Stimulated activated CD8-positive, alpha-beta memory T cell treated with anti-CD3 and anti-CD28 coated beads, Interleukin-4, amount 100 ng/mL, for 24 hours (primary cell): ENCODE measurements around the gene CAMTA1.

Source experiments
- DNase-seq: peaks from one replicate; pipeline ENCODE4 v3.0.0-alpha.2; 2020; ENCODE audit warnings: low read depth

Gene CAMTA1

DNA sequence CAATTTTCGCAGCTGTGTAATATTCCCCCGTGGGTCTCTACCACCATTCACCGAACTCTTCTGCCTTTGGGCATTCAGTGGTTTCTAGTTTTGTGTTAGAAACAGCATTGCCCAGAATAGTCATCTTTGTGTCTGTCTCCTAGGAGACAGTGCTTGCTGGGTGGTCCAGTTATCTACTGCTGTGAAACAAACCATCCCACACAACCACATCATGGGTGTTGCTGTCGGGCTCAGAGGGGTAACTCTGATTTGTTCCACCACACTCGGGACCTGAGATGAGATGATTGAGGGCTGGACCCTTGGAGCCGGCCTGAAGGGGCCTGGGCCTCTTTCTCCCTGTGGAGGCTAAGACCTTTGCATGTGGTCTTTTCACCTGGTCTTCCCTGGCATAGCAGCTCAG, 558.6 kb downstream of the CAMTA1 start:
- DNase-seq = no peak

DNA sequence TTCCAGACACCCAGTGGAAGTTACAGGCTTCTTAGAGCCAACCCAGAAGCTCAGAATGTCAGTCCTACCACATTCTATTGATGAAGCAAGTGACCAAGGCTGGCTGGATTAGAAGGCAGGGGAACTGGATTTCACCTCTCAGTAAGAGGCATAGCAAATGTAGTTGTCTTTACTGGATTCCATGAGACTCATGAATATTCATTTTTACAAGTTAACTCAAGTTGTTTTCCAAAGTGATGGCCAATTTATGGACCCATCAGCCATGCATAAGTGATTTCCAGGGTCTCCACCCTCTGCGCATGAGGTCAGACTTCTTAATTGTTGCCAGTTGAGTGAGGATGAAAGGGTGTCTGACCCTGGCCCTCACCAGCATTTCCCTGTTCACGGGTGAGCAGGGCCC, 559.0 kb downstream of the CAMTA1 start:
- DNase-seq = no peak

DNA sequence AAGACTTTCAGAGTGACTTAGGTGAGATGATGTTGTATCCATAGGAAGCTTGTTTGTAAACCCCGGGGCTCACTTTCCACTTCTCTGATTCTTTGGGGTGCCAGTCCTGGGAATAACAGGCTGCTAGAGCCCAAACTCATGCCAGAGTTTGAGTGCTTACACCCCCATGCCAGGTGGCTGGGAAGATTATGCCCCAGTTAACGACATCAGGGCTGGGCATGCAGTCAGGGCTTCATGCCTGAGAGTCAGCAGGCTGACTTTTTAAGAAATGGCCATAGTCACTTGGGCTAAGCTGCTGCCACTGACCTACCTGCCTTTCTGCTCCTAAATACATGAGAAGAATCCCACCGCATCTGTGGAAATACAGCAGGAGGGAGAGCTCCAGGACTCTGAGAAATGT, 560.3 kb downstream of the CAMTA1 start:
- no peak for DNase-seq

DNA sequence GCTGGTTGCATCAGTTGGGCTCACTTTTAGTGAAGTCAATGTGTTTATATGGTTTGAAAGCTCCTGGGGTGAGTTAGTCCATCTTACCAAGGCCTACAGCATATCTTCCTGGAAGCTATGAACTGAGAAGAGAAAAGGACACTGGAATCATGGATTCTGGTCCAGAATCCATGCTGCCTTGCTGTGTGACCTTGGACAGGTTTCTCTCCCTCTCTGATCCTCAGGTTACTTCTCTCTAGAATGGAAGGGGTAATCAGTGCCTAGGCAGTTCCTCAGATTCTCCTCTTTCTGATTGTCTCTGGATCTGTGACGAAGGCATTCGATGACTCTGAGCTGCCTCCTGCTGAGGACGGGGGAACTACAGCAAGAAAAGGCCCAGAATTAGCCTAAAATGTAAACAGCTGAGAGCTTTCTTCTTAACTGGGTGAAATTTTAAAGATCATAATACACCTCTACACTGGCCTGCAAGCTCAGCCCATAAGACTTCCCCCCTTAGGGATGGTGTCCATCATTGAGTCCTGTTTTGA, 560.9 kb downstream of the CAMTA1 start:
- DNase-seq = no peak

DNA sequence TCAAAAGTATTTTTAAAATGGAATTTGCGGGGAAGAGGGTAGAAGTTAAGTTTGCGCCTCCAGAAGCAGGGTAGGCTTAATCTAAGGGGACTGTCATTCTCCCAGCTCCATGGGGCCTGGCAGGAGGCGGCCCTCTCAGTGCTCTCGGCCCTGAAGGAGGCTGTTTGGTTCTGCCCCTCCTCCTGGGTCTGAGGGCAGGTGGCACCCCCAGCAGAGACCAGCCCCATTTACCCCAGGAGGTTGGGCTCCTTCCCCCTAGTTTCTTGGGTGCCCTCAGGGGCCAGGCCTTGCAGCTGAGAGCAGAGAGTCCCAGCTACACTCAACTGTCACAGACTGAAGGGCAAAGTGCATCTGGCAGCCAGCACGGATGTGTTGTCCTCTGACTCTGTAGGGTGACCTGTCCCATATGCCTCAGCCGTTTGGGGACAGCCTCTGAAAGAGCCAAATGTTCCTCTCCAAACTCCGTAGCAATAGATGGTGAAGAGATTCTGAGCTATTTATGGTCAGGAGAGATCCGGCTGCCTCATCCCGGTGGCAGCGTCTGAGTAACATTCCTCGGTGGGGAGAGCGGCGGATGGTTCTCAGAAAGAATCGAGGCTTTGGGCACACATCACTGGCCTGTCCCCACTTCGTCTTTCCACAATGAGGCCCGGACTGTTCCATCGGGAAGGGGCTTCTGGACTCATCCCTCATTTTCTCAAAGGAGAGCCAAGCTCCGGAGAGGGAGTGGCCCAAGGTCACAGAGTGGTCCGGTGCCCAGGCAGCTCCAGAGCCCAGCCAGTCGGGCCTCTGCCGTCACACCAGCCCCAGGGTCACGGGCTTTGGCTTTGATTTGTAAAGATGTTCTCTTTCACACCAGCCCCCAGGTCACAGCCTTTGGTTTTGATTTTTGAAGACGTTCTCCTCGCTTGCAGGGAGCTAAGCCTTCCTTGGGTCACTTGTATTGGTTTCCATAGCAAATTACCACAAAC, 561.6 kb downstream of the CAMTA1 start:
- DNase-seq = no peak

DNA sequence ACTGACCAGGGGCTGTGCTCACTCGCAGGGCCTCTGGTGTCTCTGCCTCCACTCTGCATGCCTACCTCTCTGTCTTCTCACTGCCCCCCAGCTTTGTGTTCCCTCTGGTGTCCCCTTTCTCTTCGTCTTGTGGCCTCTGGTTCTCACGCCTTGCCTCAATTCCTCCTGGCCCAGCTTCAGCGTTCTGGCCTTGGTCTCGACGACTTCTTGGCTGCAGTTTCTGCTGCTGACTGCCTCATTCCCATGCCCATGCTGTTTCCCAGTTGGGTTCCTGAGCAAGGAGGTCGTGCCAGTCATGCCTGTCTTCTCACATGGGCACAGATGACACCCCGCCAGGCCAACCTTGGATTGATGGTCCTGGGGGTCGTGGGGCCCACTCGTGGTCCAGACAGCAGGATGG, 562.8 kb downstream of the CAMTA1 start:
- no peak for DNase-seq

DNA sequence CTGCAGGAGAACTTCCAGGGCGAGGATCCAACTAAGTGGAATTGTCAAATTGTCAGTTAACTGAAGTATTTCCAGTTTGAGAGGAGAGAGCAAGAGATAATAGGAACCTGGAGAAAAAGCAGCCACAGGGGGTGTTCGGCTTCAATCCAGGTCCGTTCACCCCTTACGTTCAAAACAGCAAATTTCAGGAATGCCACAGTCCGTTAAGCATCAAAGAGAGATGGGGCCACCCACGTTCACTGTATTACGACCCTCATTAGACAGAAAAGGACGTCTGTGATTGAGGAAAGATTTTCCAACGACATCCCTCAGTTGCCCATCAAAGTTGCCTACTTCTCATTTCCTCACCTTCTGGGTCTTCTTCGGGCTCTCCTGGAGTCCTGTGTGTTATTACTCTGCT, 563.3 kb downstream of the CAMTA1 start:
- no peak for DNase-seq

DNA sequence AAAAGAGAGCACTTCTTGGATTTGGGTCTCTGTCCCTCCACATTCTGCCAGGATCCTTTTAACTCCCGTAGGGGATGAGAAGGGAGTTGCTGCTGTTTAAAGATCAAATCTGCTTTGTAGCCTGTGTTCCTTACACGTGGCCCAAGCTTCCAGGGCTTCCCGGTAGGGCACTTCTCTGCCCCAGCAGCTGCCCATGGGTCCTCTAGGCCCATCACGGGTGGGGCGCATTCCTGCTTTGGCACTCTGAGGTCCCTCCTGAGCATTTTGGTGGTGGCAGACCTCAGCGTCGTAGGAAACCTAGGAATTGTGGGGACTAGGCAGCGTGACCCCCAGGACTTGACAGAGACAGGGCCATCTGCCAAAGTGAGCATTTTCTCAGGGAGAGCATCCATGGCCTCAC, 565.5 kb downstream of the CAMTA1 start:
- DNase-seq = no peak

DNA sequence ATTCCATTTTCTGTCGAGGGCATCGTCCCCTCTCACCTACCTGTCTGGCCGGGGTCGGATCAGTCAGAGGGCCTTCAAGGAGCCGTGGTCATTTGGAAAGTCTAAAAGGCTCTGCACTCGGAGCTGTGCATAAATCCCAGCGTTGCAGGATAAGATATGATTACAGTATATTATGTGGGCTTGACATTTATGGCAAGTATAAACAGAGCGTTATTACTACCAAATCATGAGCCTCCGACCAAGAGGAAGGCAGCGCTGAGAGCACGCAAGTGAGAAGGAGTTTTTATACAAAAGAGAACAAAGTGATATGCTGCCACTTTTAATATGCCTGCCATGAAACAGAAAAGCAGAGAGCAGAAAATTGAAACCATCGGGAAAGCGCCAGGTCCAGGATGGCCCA, 566.4 kb downstream of the CAMTA1 start:
- DNase-seq = no peak

DNA sequence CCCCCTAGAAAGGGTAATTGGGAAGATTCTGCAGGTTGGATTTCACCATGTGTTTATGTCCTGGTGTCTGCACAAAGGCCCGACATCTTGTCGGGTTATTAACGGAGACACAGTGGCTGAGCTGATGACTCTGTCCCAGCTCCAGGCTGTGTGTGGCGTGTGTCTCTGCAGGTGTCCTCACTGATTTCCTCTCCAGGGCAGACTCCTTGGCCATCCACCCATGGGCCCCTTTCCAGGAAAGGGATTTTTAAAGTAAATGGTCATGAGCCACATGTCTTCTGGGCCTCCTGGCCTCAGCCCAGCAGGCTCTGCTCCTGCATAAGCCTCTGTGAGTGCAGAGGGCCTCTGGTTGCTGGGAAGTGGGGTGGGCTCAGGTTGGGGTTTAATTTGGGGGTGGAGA, 567.1 kb downstream of the CAMTA1 start:
- no peak for DNase-seq

DNA sequence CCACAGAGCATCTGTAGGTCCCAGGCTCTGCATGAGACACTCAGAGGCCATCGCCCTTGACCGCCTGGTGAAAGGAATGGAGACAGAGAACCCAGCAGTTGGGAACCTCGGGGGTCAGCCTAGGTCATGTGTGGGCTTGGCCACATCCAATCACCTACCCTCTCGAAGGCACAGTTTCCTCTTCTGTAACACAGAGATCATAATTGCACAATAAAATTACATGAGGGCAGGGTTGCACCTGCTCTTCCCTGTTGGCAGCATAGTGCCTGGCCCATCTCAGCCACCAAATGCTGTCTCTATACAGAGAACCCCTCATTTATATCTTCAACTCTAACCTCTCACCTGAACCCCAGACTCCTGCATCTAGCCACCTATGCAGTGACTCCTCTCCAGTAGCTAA, 567.7 kb downstream of the CAMTA1 start:
- no peak for DNase-seq

DNA sequence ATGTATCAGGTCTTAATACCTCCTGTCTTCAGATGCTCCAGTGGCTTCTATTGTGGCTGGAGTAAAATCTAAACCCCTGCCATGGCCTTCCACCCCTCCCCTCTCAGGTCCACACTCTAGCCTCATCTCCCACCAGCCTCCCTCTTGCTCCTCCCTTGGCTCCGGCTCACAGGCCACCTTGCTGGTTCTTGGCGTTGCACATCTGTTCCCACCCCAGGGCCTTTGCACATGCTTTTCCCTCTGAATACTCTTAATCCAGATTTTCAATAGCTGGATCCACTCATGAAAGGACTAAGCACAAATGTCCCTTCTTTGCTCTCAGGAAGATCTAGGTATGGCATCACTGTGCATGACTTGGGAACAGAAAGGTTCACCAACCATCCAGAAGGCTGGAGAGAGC, 570.4 kb downstream of the CAMTA1 start:
- no peak for DNase-seq

DNA sequence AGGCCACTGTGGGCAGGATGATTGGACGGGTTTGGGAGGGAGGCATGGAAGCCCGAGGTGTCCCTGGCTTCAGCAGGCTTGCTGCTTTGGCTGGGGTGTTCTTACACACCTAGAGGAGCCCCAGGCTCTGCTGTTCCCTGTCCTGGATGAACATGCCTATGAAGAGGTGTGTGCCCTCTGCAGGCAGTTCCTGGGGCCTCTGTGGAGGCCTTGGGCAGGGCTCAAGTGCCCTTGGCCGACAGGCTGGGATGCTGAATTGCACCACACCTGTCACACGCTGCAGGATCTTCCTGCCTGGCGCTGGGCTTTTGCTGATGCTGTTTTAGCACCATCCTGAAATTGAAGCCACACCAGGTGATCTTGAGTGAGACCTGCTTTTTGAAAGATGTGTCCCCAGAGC, 570.8 kb downstream of the CAMTA1 start:
- no peak for DNase-seq

DNA sequence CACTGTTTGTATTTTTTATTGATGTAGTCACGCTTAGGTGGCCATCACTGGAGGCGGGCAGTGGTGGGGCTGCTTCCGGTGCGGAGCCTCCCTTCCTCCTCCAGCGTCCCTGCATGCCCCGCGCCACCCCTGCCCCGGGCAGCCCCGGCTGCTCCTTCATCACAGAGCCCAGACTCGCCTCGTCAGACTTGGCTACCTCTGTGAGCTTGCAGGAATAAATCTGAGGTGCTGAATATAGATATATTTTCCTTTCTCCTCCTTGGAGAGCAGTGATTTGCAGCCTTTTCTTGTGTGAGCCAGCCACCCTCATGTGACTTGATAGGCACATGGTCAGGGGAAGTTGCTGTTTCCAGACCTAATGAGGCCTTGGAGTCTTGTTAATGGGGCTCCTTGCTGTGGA, 573.2 kb downstream of the CAMTA1 start:
- no peak for DNase-seq

DNA sequence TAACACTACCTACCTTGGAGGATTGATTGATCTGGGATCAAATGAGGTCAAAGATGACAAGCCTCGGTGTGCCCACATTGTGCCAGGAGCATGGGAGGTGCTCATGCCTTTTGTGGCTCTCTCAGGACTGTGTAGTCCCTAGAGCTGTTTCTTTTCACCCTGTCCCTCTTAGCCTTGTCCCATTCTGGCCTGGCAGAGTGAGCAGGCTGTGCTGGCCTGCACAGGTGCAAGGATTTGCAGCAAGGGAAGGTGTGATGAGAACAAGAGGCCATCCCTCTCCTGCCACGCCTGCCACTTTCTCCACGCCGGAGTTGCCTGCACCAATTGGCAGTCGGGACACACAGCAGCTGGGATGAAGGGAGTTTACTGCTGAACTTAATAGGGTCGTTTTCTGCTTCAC, 575.3 kb downstream of the CAMTA1 start:
- DNase-seq = no peak

DNA sequence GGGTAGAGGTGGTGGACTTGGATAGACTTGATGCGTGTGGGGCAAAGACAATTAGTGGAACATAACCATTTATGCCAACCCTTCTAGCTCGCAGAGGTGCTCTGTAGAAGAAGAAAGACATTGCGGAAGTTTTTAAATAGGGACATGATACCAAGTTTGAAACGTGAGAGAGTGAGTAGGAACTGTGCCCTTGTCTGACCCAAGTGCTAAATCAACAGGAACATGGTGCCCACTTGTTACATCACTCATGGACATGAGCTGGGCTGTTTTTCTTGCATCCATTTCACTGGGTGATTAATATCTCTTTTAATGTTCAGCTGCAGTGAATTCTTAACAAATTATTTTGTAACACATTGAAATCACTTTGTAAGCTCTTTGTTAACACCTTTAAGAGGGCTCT, 577.7 kb downstream of the CAMTA1 start:
- no peak for DNase-seq

DNA sequence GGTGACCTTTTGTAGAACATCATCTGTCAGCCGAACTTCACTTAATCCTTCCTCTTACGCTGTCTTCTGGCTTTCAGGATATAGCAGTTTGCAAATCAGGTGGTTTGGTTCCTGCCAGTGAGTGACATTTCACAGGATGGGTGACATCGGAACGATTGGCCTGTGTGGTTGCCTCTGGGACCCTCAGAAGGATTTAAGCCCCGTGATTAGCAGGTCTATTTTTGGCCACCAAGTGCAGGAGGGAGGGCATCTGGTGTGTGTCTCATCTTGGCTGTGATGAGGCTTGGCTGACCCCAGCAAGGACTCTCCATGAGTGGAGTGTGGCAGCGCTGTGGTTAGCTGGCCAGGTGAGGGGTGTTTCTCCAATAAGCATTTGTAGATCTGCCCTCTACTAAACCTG, 578.2 kb downstream of the CAMTA1 start:
- no peak for DNase-seq

DNA sequence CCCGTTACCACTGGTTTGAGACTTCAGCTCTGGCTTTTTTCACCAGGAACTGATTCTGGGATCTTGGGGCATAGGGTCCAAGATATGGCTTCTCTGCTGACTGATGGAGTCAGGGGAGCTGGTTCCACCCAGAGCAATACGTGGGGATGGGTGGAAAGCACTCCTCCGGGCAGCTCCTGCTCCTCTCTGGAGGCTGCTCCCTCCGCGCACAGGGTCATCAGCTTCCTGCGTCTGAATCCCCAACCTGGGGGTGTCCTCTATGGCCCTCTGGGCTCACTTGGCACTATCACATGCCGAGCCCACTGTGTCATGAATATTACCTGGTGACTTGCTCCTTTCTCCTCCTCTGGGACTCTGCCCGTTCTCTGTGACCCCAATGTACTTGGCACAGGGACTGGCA, 580.5 kb downstream of the CAMTA1 start:
- DNase-seq = no peak

DNA sequence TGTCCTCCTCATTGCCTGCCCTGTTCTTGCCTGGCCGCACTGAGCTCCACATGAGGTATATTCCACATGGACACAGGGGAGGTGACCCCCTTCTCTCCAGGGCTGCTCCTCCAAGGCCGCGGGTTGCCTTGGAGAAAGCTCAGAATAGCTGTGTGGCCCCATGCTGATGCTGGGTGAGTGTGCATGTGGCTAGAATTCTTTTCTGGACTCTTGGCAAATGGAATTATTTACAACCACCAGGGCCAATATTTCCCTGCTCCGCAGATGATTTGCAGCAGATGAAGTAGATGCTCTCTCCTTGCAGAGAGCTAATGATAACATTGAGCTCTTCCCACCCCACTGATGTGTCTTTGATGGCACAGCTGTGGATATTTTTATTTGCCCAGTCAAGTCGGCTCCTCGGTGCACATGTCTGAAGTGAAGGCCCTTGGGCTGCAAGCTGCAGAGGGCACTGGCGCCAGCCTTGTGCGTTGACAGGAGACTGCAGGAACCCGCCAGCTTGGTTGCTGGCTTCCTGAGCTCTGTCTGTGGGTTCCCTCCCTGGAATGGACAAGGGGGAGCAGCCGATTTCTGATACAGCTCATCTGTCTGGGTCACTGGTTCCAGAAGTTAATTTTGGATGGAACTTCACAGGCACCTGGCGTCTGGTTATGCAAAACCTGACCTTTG, 581.2 kb downstream of the CAMTA1 start:
- DNase-seq = no peak

DNA sequence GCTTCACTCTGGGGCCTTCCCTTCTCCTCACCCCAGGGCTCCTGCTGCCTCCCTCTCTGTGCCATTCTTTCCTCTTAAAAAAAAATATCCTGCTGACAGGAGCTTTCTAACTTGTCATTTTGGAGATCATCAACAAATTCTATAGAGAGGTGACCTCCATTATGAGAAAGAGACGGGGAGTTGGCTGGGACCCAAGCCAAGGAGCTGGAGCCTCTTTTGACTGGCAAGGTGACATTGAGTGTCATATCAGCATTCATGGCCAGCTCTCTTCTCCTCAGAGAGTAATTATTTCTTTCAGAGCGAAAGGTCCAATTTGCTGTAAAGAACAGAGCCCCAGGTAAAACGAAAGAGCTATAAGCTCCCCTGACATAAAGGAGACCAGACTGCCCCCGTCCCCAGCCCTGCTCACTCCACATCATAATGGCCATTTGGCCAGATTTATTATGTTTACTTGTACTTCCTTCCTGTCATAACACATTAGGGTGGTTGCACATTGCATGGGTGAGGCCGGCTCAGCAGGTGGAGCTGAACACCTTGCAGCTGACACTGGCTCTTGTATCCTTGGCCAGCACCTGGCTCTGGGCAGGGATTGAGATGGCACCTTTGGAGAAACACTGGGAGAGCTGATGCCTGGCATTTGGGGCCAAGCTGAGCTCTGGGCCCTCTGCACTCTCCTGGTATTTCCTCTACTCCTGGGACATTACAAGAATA, 581.9 kb downstream of the CAMTA1 start:
- DNase-seq = no peak

DNA sequence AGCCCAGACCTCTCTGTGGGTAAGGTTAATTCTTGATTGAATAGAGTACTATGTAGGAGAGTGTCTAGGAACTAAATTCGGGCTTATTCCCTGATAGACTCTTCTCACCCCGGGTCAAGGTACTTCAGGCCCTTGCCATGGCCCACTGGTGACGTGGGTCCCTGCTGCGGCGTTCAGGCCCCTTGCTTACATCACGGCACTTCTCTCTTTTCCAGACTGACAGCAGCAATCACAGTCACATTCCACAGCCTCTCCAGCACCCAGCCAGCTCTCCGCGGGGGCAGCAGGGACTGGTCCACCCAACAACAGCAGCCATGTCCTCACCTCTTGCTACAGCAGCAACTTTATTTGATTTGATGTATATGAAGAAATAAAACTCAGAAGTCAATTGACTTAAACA, 584.6 kb downstream of the CAMTA1 start:
- DNase-seq = no peak

DNA sequence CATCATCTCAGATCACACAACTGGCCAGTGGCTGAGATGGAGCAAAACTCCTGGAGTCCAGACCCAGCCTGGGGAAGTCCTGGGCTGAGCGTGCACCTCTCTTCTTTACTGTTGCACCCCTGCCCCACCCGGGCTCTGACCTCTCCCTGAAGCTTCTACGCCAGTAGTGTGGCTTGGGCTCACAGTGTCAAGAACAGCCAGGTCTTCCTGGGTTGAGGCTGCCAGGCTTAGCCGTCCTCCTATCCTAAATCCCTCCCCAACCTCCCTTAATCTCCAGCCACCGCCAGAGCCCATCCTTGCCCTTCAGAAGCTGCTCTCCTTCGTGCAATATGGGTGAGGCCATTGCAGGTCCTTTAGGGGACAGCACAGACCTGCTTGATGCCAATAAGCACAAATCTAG, 586.7 kb downstream of the CAMTA1 start:
- DNase-seq = no peak
